H54 (cell line): ENCODE data around the gene BLOC1S4.
A peak's percentile ranks its signal among the peaks of the same experiment; 100 is the strongest.
"Not testable (repeated sequence)": the region's sequence is repeated elsewhere in the genome, so short reads cannot be mapped to it uniquely, and the experiment has no call there.

Source experiments
- DNase-seq: peaks from one replicate; pipeline ENCODE4 v3.0.0; 2011; ENCODE audit warnings: low spot score, mixed read lengths; ENCODE audit not compliant: insufficient read length
- FAIRE-seq: peaks from 3 replicates; lab custom pipeline; 2011; peaks lifted over from hg19 to GRCh38; lab: Jason Lieb, UNC
- POLR2A ChIP-seq: IDR thresholded peaks from 2 replicates; pipeline ENCODE4 v1.6.1; 2011; ENCODE audit warnings: low read depth, mild to moderate bottlenecking, low read length

BLOC1S4 gene

DNA sequence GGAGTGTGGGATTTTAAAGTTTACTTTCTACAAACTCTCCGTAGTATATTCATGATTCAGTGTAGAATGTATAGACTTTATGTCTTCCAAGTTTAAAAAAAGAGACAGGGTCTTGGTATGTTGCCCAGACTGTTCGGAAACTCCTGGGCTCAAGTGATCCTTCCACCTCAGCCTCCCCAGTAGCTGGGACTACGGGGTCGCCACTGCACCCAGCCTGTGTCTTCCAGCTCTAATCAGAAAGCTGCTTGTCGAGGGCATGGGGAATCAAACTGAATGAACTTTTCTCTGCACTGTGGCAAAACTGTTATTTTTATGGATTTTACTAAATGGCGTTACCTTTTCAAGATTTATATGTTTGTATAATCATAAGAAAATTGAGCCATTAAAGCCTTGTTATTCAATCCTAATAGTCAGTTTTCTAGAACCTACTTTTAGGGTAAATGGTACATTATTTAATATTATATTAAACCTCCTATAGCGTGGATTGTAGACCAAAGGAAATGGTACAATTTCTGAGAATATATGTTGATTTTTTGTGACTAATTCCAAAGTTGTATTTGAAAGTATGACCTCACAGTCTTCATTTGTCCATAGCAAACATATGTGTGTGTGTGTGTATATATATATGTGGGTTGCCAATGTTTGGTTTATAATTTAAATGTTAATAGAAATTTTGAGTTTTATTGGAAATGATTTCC, 1.1 kb downstream of the BLOC1S4 start:
- no peak for TF ChIP-seq POLR2A
- FAIRE-seq (no peak), DNase-seq (no peak)

DNA sequence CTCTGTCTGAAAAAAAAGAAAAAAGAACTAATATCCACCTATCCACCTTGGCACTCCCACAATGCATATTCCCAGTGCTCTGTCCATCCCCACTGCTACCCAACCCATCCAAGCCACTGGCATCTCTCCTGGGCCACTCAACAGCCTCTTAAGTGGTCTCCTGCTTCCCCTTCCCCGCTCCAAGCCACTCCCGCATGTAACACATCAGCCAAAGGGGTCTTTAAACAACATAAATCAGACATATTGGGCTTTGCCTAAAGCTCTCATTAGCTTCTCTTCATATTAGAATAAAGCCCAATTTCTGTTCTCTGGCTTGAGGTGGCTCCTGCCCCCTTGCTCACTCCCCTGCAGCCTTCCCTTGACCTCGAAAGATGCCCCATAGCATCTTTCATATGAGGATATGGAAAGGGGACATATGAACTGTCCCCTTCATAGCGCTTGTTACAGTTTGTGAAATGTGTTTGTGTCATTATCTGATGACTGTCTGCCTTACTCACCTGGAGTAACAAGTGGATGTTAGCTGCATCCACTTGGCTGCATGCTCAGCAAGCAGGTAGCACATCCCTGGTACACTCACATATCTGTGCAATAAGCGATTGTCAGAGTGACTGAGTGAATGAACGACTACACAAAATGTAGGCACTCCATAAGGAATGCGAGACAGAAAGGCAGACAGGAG, 3.1 kb downstream of the BLOC1S4 start:
- DNase-seq (no peak), FAIRE-seq (no peak)
- TF ChIP-seq POLR2A, result no peak

DNA sequence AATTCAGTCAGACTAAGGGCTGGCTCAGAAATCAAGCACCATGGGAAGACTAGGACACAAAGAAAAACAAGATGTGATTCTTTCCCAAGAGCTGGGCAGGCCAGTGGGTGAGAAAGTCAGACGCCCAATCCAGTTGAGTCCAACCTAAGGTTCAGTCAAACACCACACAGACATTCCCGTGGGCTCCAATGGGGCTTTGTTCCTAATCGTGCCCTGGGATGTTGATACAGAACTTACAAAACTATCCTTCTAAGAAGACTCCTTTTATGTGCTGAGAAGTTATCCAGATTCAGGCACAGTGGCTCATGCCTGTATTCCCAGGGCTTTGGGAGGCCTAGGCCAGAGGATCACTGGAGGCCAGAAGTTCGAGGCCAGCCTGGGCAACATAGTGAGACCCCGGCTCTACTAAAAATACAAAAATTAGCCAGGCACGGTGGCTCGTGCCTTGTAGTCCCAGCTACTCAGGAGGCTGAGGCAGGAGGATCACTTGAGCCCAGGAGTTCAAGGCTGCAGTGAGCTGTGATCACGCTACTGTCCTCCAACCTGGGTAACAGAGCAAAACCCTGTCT, 3.7 kb downstream of the BLOC1S4 start:
- FAIRE-seq (no peak), DNase-seq (no peak)
- TF ChIP-seq POLR2A, result no peak

DNA sequence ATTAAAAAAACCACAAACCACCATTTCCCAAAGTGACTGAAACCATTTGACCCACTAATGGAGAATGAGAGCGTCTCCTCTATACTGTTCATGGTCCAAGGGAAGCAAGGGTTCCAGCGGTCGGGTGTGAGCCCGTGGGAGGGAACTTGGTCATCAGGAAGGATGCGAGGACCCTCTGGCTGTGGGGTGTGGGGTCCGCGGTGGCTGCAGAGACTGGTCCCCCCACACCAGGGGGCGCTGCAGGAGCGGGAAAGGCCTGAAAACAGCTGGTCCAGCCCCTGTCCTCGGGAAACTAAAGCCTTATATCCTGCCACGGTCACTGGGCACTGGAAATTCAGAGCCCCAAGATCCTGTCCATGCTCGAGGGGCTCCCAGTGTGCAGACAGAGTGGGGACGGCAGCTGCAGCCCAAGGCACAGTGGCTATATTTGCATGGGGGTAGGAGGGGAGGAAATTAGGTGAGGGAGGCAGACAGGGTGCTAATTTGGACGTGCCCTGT, 4.3 kb downstream of the BLOC1S4 start:
- no peak for FAIRE-seq
- no peak for TF ChIP-seq POLR2A
- peak; percentile 77 for DNase-seq

DNA sequence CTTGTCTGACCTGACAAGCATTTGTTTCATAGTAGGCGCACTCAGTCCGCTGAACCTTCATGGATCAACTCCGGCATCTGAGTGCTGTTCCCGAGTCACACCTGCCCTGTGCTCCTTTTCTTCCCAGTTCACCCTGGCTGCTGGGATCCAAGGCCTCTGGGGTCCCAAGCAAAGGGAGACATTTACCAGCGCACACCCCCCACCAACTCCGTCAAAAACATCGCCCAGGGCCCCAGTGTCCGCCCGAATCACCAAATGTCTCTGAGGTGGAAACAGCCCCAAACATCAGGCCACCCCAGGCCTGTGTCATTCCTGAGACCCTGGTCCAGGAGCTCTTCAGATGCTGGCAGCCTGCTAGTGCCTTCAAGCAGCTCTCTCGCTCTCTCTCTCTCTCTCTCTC, 5.1 kb downstream of the BLOC1S4 start:
- no peak for FAIRE-seq
- DNase-seq, result no peak
- no peak for TF ChIP-seq POLR2A

DNA sequence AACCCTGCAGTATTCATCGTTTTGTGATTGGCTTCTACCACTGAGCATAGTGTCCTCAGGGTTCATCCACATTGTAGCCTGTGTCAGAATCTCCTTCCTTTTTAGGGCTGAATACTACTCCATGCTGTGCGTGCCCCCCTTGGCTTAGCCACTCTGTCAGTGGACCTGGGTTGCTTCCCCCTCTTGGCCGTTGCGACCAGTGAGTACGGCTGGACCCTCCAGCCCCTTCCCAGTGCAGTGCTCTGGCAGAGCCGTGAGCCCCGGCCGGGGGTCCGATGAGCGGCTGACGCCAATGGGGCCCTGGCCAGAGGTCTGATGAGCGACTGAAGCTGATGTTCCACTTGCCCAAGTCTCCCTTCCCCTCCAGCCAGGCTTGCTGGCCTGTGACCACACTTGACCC, 6.9 kb downstream of the BLOC1S4 start:
- FAIRE-seq (no peak), DNase-seq (no peak)
- TF ChIP-seq POLR2A, result no peak

DNA sequence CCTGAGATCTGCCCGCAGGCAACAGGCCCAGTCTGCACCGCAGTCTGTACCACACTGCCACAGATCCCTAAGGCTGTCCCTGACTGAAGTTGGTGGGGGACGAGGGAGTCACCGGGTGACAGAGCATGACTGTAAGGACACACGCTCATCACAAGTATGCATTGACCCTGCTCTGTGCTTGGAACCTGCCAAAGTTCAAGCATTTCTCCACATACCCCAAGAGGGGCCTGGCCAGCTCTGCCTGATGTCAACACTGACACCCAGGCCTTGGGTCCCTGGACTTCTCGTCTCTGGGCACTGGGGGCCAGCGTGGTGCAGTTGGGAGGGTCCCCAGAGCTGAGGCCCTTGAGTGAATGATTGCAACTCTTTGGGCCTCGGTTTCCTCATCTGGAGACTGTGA, 7.9 kb downstream of the BLOC1S4 start:
- no peak for TF ChIP-seq POLR2A
- FAIRE-seq, result no peak
- DNase-seq, result no peak

DNA sequence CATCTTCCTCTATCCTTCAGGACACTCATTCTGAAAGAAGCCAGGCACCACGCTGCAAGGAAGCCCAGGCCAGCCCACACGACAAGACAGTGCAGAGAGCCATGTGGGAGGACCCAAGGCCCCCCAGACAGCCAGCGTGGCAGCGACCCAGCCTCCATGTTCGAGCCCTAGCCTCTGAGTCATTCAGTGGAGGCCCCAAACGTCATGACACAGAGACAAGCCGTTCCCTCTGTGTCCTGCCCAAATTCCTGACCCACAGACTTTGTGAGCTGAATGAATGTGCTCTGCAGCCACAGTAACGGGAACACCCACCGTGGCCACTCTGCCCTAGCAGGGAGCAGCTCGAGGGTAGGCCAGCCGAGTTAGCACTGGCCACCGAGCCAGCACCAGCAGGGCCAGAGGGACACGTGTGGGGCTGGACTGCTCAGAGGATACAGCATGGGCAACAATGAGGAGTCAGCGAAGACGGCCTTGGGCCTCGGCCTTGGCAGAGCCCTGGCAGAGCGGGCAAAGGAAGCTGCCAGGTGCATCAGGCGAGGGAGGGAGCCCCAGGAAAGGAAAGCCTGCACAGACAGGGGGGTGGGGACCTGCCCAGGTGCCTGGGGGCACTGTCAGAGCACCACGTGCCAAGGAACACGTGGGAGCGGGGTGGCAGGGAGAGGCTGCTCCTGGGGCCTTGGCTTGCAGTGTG, 8.6 kb downstream of the BLOC1S4 start:
- no peak for TF ChIP-seq POLR2A
- DNase-seq, result no peak
- FAIRE-seq, result no peak

DNA sequence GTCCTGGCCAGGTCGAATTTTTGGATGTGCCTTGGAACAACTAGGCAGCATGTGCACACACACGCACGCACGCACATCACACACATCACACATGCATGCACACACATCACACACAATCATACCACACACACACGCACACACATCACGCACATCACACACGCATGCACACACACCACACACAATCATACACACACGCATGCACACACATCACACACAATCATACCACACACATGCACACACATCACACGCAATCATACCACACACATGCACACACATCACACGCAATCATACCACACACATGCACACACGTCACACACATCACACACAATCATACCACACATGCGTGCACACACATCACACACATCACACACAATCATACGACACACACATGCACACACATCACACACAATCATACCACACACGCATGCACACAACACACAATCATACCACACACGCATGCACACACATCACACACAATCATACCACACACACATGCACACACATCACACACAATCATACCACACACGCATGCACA, 9.5 kb downstream of the BLOC1S4 start:
- TF ChIP-seq POLR2A, result peak; percentile 10; the same call in 1 of the 2 replicates
- FAIRE-seq, result not testable (repeated sequence)

DNA sequence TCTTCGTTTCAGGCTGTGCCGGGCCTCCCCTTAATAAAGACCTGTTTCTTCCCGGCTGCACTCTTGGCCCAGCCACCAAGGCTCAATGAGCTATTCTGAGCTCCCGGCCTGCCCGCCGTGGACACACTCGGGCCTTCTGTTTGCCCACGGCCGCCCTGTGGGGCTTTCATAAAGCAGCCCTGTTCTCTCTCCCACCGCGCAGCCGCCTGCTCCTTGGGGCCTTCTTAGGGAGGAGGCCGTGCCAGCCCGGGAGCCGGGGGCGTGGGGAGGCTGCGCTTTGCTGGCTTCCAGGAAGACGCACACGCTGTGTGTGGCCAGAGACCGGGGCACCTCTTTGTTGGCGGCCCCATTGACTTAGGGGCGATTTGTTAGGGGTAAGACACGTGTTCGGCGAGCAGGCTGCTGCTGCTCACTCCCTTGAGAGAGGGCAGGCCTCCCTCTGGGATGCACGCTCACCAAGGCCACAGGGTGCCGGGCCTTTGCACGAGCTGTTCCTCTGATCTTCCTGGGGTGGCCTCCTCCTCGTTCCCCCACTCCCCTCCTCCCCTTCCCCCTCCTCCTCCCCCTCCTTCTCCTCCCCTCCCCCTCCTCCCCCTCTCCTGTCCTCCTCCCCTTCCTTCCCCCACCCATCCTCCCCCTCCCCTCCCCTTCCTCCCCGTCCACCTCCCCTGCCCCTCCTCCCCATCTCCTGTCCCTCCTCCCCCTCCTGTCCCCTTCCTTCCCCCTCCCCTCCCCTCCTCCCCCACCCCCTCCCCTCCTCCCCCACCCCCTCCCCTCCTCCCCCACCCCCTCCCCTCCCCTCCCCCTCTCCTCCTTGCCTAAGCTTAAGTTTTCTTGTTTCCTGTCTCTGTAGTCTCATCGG, 11.3 kb downstream of the BLOC1S4 start:
- FAIRE-seq (no peak), DNase-seq (no peak)
- no peak for TF ChIP-seq POLR2A

More for the DNA sequence above, 9.5 kb downstream of the BLOC1S4 start:
- DNase-seq, result not testable (repeated sequence)

DNA sequence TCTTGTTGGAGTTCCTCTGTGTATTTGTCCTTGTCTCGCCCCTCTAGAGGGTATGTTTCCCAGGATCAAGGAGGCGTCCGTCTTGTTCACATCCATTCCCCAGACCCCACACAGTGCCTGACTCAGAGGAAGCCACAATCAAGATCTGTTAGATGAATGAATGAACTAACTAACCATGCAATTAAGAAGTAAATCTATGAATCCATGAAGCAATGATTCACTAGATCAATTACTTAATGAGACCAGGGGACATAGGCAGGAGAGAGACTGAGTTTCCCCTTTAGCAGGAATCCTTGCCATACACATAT, 11.9 kb downstream of the BLOC1S4 start:
- FAIRE-seq (no peak), DNase-seq (no peak)
- TF ChIP-seq POLR2A, result no peak

DNA sequence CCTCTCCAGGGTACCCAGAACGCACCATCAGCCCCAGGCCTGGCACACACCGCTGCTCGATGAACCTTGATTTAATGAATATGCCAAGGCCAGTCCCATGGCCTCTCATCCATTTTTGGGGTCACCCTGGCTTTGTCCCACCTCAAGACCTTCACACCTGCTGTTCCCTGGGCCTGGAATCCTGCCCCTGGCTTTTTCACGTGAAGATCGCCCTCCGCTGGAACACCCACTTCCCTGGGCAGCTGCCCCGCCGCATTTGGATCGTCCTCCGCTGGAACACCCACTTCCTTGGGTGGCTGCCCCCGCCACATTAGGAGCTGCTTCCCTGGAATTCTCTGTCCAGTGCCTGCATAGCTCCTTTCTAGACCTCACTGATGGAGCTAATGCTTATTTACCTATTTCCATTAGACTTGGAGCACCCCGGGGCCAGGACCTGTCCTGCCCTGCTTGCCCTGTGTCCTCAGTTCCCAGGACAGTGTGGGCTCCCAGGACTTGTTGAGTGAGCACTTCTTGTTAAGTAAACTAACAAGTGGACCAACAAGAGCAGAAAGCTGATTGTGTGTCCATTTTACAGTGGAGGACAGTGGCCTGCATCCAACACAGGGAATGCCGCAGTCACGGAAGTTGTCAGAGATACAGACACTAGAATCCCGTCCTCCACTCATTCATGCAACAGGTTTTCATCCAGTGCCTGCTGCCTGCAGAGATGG, 12.5 kb downstream of the BLOC1S4 start:
- DNase-seq, result no peak
- FAIRE-seq, result no peak
- no peak for TF ChIP-seq POLR2A
